ENCODE measurements around the gene GNAS-AS1.

GRCh38 chr20:58836616-58837204 lies 14.0 kb downstream of the GNAS-AS1 start:
- no peak for TF ChIP-seq POLR2AphosphoS5 (IDR thresholded peaks at IDR 0.05)
- no peak for TF ChIP-seq POLR2A (IDR thresholded peaks at IDR 0.05)
- TF ChIP-seq CTCF (IDR thresholded peaks at IDR 0.05) = no peak
- no peak for TF ChIP-seq EP300 (IDR thresholded peaks at IDR 0.05; ENCODE audit: low read depth)

All from transverse colon (tissue), 4 donors.